GM12874 (cell line): ENCODE measurements around the gene RUFY3.
A peak's percentile ranks its signal among the peaks of the same experiment; 100 is the strongest.

ENCODE experiments used
- TF ChIP-seq, protein P1 (sequence below): IDR thresholded peaks from 2 replicates; pipeline ENCODE4 v1.5.1; 2011; ENCODE audit warnings: low read depth, mild to moderate bottlenecking, control low read depth, low read length, moderate library complexity; ENCODE audit not compliant: insufficient read depth

Gene RUFY3

DNA sequence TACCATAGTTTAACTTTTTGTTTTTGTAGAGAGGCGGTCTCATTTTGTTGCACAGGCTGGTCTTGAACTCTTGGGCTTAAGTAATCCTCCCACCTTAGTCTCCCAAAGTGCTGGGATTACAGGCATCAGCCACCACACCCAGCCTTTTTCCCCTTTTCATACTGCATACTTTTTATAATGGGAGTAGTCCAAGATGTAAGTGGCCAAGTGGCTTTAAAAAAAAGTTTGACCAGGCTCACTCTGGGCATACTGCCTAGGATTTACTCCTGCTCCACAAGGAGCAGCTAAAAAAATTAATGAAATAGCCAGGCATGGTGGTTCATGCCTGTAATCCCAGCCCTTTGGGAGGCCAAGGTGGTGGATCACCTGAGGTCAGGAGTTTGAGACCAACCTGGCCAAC lies 111.9 kb downstream of the RUFY3 start:
- TF ChIP-seq, protein P1, sequence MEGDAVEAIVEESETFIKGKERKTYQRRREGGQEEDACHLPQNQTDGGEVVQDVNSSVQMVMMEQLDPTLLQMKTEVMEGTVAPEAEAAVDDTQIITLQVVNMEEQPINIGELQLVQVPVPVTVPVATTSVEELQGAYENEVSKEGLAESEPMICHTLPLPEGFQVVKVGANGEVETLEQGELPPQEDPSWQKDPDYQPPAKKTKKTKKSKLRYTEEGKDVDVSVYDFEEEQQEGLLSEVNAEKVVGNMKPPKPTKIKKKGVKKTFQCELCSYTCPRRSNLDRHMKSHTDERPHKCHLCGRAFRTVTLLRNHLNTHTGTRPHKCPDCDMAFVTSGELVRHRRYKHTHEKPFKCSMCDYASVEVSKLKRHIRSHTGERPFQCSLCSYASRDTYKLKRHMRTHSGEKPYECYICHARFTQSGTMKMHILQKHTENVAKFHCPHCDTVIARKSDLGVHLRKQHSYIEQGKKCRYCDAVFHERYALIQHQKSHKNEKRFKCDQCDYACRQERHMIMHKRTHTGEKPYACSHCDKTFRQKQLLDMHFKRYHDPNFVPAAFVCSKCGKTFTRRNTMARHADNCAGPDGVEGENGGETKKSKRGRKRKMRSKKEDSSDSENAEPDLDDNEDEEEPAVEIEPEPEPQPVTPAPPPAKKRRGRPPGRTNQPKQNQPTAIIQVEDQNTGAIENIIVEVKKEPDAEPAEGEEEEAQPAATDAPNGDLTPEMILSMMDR, result no peak

DNA sequence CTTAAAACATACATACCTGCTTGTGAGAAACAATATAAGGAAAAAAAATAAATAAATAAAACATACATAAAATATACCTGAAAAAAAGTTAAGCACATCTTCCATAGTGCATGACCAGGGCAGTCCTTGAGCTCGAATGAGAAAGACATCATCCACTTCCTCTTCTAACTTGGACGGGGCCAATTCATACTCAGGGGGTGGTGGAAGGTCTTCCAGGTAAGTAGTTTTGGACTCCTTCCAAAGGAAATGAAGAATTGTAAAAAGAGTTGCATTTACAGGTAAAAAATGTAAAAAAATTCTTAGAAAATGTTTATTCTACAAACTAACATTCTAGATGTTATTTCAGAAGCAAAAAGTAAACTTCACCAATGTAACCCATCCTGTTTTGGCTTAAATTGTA lies 114.3 kb downstream of the RUFY3 start:
- TF ChIP-seq, protein P1, result no peak

DNA sequence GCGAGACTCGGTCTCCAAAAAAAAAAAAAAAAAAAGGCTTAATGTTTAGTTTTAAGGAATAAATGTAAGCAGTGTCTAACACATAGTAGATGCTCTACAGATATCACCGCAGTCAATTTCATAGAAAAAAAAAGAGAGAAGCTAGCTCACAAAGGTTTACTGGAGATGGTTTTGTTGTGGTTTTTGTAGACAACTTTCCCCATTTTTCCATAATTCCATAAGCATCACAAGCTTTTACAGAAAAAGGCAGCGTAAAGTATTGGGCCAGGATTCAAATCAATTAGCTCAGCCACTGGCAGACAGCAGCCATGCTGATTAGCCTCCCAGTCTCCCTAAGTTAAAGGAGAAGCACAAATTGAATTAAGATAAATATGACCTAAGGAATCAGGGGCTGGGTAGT lies 116.4 kb downstream of the RUFY3 start:
- TF ChIP-seq, protein P1, result no peak

DNA sequence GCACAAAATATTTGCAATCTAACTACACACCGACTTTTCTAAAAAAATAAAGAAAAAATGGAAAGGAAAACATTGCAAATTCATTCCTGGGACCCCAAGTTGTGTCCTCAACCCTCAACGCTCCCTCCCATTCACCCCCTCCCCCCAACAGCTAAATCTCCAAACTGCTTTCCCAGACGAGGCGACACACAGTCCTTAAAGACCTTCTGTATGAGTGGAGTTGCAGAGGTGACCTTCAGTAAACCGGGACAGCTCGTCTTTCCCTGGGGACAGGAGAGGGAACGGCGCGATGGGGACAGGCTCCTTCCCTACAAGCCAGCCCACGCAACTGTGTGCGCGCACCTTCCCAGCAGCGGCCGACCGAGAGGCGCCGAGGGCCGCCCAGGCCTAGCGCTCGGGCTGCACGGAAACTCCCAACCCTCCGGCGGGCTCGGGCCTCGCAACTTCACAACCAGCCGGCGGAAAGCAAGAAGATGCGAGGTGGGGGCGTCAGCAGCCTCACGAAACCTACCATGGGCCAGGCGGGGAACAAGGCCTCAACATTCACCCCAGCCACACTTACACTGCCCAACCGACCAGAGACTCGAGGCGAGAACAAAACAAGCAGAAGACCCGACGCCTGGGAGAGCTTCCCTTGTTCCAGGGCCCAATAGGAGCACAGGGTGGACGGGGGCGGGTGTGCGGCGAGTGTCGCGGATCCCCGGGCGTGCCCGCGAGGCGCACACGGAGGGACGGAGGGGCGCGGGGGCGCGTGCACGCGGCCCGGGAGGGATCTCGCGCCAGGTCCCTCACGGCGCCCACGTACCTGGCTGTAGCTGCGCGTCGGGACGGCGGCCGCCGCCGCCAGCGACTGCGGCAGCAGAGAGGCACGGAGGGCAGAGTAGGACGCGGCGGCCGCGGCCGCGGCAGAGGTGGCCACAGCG lies 117.2 kb downstream of the RUFY3 start:
- TF ChIP-seq, protein P1, result no peak

DNA sequence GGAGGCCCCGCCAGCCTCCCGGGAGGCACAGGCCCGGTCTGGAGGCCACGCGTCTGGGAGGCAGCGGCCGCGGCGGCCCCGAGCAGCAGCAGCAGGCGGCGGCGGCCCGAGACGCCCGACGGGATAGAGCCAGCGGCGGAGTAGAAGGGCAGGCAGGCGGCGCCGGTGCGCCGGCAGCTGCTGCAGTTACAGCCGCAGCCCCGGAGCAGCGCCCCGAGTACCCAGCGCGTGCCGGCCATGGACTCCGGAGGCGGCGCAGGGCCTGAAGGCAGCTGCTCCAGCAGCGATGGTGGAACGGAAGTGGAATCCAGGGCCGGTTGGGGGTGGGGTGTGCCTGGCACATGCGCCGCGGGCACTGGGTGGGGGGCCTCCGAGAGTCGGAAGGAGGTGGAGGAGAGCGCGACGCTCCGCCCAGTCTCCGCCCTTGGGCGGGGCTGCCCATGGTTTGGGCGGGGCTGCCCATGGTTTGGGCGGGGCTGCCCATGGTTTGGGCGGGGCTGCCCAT lies 117.9 kb downstream of the RUFY3 start, which contains the start of gene GRSF1:
Gene GRSF1 (minus strand): TSS at position 302 of the 505 bp plus-strand sequence. CDS start 63 bp downstream, at position 239.
- TF ChIP-seq, protein P1, result peak; percentile 34; the same call in 1 of the 2 replicates

DNA sequence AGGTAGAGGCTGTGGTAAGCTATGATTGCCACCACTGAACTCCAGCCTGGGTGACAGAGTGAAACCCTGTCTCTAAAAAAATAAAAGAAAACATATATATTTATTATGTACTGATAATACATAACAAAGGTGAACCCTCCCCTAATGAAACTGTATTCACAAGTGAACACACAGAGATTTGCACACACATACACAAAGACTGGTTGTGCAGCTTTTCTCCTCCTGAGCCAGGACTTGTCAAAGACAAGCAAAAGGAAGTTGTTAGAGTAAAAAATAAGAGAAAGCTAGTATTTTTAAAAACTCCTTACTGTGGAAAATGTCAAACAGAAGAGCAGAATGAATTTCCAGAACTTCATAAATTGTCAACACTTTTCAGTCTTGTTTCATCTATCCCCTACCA lies 119.4 kb downstream of the RUFY3 start:
- TF ChIP-seq, protein P1, result no peak

DNA sequence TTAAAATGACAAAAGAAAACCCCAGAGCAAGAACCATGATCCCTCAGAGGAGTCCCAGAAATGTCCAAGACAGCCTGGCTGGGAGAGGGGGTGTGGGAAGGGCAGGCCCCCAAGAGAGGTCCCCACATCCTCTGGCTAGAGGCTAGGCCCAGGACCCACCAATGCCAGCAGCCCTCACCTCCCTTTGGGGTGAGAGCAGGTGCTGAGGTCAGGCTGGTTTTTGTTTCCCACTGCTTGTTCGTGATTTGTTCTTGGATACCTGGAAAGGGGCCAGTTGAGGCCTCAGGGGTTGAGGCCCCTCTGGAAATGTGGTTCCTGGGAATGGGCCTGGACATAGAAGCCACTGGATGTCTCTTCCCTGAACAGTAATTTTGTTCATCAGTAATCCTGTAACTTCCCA lies 120.2 kb downstream of the RUFY3 start:
- TF ChIP-seq, protein P1, result no peak
